ENCODE measurements around the gene CST9. TPM values are rescaled to one million over a fixed set of nuclear protein-coding genes. Genes with fewer than 3 reads are reported as not detected.
"Not testable (repeated sequence)": the region's sequence is repeated elsewhere in the genome, so short reads cannot be mapped to it uniquely, and the experiment has no call there.

The CST9 gene
- total and polyA plus RNA-seq, 2 donors from 2014 or later, result not detected

DNA sequence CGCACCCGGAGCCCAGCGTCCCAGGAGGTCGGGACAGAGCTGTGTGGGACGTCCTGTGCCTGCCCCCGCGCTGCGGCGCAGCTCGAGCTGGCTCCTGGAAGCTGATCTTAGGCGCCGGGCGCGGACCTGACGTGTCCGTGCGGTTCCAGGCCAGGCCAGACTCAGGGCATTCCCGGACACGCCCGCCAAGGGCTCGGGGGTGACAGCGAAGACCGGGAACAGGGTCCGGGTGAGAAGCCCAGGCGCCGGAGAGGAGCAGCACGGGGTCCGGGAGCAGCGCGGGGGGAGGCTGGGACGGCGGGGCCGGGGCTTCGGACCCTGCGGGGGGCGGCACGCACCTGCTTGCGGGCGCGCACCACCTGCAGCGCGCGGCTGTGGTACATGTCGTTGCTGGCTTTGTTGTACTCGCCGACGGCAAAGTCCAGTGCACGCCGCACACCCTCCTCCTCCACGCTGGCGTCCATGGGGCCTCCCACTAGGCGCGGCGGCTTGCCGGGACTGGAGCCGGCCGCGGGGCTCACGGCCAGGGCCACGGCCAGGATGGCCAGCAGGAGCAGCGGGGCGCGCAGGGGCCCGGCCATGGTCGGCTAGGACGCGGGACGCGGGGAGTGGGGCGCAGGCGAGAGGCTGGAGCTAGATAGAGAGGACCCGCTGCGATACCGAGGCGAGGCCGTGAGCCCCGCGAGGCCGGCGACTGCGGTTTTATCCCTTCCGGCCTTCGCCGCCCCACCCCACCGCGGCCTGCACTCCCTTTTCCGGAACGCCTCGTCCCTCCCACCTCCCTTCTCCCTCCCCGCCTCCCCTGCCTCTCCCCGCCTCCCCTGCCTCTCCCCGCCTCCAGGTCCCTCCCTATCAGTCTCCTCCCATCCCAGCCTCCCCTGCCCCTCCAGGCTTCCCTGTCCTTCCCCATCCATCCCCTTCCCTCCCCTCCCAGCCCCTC, 31.8 kb upstream of the CST9 start, which contains the start of gene CST3:
Gene CST3 (minus strand): TSS at position 674 of the 940 bp plus-strand sequence. CDS start 93 bp downstream, at position 581.
- DNase-seq, result peak; percentile 90 to 97 (median 94)
- Histone ChIP-seq H3K36me3 (ENCODE audit: control insufficient read depth in 2 of 3, insufficient read depth in 3 of 3, low read length in 3 of 3) (peaks cover 4 to 15% (median 4%) of the 10 kb centered on the region in 3 donors), H3K4me3 (ENCODE audit: low read length in 3 of 3) (peak within 1 kb of the TSS; percentile 62 to 76 (median 70)), H3K4me1 (ENCODE audit: control insufficient read depth in 2 of 3, insufficient read depth in 2 of 3, low read depth in 1 of 3, low read length in 3 of 3) (peaks cover 2 to 21% (median 17%) of the 10 kb centered on the region in 3 donors), H3K9me3 (ENCODE audit: control insufficient read depth in 2 of 3, insufficient read depth in 1 of 3, low read length in 3 of 3) (no peaks in the 10 kb centered on the region), H3K27ac (ENCODE audit: low read depth in 2 of 2, low read length in 2 of 2) (peak within 1 kb of the TSS; percentile 80 to 83), H3K27me3 (ENCODE audit: control insufficient read depth, insufficient read depth, low read length) (no peaks in the 10 kb centered on the region), H3K9ac (ENCODE audit: low read length in 3 of 3) (peak within 1 kb of the TSS; percentile 21 to 78 (median 61))
- intact Hi-C loops (cut with DNase I), result no loop called here
- TF ChIP-seq, protein P1, sequence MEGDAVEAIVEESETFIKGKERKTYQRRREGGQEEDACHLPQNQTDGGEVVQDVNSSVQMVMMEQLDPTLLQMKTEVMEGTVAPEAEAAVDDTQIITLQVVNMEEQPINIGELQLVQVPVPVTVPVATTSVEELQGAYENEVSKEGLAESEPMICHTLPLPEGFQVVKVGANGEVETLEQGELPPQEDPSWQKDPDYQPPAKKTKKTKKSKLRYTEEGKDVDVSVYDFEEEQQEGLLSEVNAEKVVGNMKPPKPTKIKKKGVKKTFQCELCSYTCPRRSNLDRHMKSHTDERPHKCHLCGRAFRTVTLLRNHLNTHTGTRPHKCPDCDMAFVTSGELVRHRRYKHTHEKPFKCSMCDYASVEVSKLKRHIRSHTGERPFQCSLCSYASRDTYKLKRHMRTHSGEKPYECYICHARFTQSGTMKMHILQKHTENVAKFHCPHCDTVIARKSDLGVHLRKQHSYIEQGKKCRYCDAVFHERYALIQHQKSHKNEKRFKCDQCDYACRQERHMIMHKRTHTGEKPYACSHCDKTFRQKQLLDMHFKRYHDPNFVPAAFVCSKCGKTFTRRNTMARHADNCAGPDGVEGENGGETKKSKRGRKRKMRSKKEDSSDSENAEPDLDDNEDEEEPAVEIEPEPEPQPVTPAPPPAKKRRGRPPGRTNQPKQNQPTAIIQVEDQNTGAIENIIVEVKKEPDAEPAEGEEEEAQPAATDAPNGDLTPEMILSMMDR (IDR thresholded peaks at IDR 0.05; ENCODE audit: borderline replicate concordance, extremely low read depth, insufficient read depth), result no peak
- no peak for FAIRE-seq

DNA sequence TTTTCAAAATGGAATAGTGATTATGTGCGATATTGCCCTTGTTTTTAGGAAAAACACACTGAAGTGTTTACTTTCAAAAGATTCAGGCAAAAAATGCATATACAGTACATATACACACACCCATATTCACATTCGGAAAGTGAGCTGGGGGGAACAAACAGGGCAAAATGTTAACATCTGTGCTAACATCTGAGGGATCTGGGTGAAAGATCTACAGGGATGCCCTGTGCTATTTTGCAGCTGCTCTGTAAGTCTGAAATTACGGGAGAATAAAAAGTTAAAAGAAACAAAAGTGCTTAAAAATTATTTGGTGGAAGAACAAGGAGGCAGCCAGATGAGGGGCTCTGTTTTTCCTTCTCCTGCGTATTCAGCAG, 31.2 kb upstream of the CST9 start:
- Histone ChIP-seq H3K27me3 (ENCODE audit: control insufficient read depth, insufficient read depth, low read length) (no peaks in the 10 kb centered on the region), H3K4me1 (ENCODE audit: control insufficient read depth in 2 of 3, insufficient read depth in 2 of 3, low read depth in 1 of 3, low read length in 3 of 3) (peaks cover 2 to 21% (median 17%) of the 10 kb centered on the region in 3 donors), H3K4me3 (ENCODE audit: low read length in 3 of 3) (peak overlapping the region; percentile 62 to 76 (median 70)), H3K27ac (ENCODE audit: low read depth in 2 of 2, low read length in 2 of 2) (peak overlapping the region; percentile 80 to 83), H3K9ac (ENCODE audit: low read length in 3 of 3) (peak overlapping the region; percentile 21 to 78 (median 61)), H3K9me3 (ENCODE audit: control insufficient read depth in 2 of 3, insufficient read depth in 1 of 3, low read length in 3 of 3) (no peaks in the 10 kb centered on the region), H3K36me3 (ENCODE audit: control insufficient read depth in 2 of 3, insufficient read depth in 3 of 3, low read length in 3 of 3) (peaks cover 4 to 15% (median 4%) of the 10 kb centered on the region in 3 donors)
- DNase-seq (no peak), FAIRE-seq (no peak)
- intact Hi-C loops (cut with DNase I), result no loop called here
- TF ChIP-seq, protein P1 (IDR thresholded peaks at IDR 0.05; ENCODE audit: borderline replicate concordance, extremely low read depth, insufficient read depth), result no peak

DNA sequence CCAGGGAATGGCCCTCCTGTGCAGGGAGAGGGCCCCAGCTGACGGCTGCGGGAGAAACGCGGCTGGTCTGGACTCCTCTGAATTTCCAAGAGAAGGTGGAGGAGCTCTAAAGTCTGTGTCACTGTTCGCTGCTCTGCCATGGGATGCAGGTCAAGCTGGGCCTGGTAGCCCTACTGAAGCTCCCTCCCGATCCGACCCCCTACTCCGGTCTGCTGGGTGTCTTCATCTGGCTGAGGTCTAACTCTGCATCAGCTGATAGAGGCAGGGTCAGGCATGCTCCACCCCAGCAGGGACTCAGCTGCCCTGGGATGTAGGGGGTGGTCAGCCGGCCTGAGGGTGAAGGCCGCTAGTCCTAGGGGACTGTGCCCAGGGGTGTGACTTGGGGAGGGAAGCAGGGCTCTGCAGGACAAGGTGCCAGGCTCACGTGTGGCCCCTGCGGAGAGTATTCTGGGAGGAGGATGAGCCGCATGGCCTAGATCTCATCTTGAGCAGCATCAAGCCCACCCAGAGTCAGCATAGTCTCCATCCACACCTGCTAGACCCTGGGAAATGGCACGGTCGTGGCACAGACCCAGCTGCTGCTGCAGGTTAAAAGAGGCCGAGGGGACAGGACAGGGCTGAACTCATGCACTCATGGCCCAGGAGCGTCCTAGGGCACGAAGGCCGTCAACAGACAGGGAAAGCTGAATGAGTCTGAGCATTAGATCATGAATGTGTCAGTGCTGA, 30.6 kb upstream of the CST9 start:
- no peak overlapping the region for H3K27ac ChIP-seq (ENCODE audit: low read depth in 2 of 2, low read length in 2 of 2)

DNA sequence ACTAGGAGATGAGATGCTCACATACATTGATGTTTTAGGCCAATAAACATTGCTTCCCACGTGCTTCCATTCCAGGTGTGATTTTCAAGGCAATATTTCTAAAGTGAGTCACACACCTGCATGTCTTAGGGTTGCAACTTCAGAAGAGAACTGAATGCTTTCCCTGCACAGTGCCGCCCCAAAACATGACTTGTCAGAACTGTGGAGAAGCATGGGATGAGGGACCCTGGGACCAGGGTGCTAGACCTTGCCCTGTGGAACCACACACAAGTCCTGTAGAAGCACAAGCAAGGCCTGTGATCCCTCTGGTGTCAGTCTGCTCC, 30.0 kb upstream of the CST9 start:
- FAIRE-seq; H3K27ac ChIP-seq (ENCODE audit: low read depth in 2 of 2, low read length in 2 of 2); DNase-seq; intact Hi-C loops (cut with DNase I); H3K9ac ChIP-seq (ENCODE audit: low read length in 3 of 3); H3K9me3 ChIP-seq (ENCODE audit: control insufficient read depth in 2 of 3, insufficient read depth in 1 of 3, low read length in 3 of 3); H3K27me3 ChIP-seq (ENCODE audit: control insufficient read depth, insufficient read depth, low read length): not testable (repeated sequence)
- H3K4me1 ChIP-seq (ENCODE audit: control insufficient read depth in 2 of 3, insufficient read depth in 2 of 3, low read depth in 1 of 3, low read length in 3 of 3), result peaks cover 2 to 21% (median 17%) of the 10 kb centered on the region in 3 donors
- peaks cover 4 to 15% (median 4%) of the 10 kb centered on the region in 3 donors for H3K36me3 ChIP-seq (ENCODE audit: control insufficient read depth in 2 of 3, insufficient read depth in 3 of 3, low read length in 3 of 3)
- H3K4me3 ChIP-seq (ENCODE audit: low read length in 3 of 3), result peak overlapping the region in 1 of 3 donors; percentile 70

More for the DNA sequence above, 30.6 kb upstream of the CST9 start:
- TF ChIP-seq, protein P1 (IDR thresholded peaks at IDR 0.05; ENCODE audit: borderline replicate concordance, extremely low read depth, insufficient read depth), result no peak
- H3K36me3 ChIP-seq (ENCODE audit: control insufficient read depth in 2 of 3, insufficient read depth in 3 of 3, low read length in 3 of 3), result peaks cover 4 to 15% (median 4%) of the 10 kb centered on the region in 3 donors
- DNase-seq (peak in 1 of 5 donors; percentile 71), FAIRE-seq (no peak)
- no peaks in the 10 kb centered on the region for H3K27me3 ChIP-seq (ENCODE audit: control insufficient read depth, insufficient read depth, low read length)
- peak overlapping the region; percentile 21 to 78 (median 61) for H3K9ac ChIP-seq (ENCODE audit: low read length in 3 of 3)
- no peaks in the 10 kb centered on the region for H3K9me3 ChIP-seq (ENCODE audit: control insufficient read depth in 2 of 3, insufficient read depth in 1 of 3, low read length in 3 of 3)
- intact Hi-C loops (cut with DNase I), result no loop called here
- H3K4me1 ChIP-seq (ENCODE audit: control insufficient read depth in 2 of 3, insufficient read depth in 2 of 3, low read depth in 1 of 3, low read length in 3 of 3), result peaks cover 2 to 21% (median 17%) of the 10 kb centered on the region in 3 donors
- H3K4me3 ChIP-seq (ENCODE audit: low read length in 3 of 3), result peak overlapping the region; percentile 62 to 76 (median 70)
